ENCODE data around the gene KTN1.

DNA sequence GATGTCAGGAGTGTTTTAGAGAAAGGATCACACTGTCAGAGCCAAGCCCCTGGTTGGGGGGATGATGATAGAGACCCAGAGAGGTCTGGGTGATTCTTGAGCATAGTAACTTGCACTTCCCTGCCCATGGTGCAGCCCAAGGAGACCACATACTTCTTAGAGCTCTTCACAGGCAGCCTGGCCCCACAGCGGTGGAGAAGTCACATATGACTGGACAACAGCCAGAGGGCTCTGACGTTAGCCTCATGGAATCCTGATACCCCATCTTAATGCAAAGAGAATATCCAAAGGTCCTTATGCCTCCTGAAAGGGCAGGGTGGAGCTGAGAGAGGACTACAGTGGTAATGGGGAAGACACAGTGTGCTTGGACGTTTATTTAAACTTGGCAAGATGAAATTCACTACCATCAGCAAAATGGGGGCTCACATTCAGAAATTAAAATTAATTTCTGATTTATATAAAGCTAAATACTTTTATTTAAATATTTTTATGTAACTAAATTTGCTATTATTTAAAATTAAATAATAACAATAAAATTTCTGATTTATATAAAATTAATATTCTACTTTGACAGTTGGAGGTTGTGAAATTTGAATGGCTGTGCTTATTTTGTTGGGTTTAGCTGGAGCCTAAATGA, 131.3 kb downstream of the KTN1 start:
- no peak for TF ChIP-seq SUZ12 (IDR thresholded peaks at IDR 0.05)
- TF ChIP-seq NFRKB (IDR thresholded peaks at IDR 0.05), result no peak
- TF ChIP-seq TARDBP (IDR thresholded peaks at IDR 0.05), result no peak
- no peak for TF ChIP-seq ELF4 (IDR thresholded peaks at IDR 0.05)
- TF ChIP-seq FOXK2 (IDR thresholded peaks at IDR 0.05), result no peak
- TF ChIP-seq SP1 (IDR thresholded peaks at IDR 0.05), result no peak
- TF ChIP-seq, protein P1, sequence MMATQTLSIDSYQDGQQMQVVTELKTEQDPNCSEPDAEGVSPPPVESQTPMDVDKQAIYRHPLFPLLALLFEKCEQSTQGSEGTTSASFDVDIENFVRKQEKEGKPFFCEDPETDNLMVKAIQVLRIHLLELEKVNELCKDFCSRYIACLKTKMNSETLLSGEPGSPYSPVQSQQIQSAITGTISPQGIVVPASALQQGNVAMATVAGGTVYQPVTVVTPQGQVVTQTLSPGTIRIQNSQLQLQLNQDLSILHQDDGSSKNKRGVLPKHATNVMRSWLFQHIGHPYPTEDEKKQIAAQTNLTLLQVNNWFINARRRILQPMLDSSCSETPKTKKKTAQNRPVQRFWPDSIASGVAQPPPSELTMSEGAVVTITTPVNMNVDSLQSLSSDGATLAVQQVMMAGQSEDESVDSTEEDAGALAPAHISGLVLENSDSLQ (IDR thresholded peaks at IDR 0.05), result no peak
- no peak for TF ChIP-seq ARNT (IDR thresholded peaks at IDR 0.05)
- no peak for TF ChIP-seq ZNF384 (IDR thresholded peaks at IDR 0.05)
- TF ChIP-seq CTBP1 (IDR thresholded peaks at IDR 0.05; ENCODE audit: borderline replicate concordance), result no peak
- TF ChIP-seq HDGF (IDR thresholded peaks at IDR 0.05; ENCODE audit: borderline replicate concordance), result no peak
- no peak for TF ChIP-seq LEF1 (IDR thresholded peaks at IDR 0.05; ENCODE audit: borderline replicate concordance)
- no peak for TF ChIP-seq FOXM1 (IDR thresholded peaks at IDR 0.05; ENCODE audit: borderline replicate concordance)

Measured in HEK293T (cell line).